Stimulated activated CD4-positive, alpha-beta T cell treated with anti-CD3 and anti-CD28 coated beads, Interleukin-12 subunit alpha, Interleukin-12 subunit beta, amount 100 ng/mL, for 24 hours (primary cell): Measurements from ENCODE around the gene NCOA3.
"Not testable (repeated sequence)": the region's sequence is repeated elsewhere in the genome, so short reads cannot be mapped to it uniquely, and the experiment has no call there.

Experiments
- DNase-seq, 2 experiments: peaks; one replicate each; pipeline ENCODE4 v3.0.0-alpha.2; 2020; ENCODE audit warnings: low read depth in 2 of 2

The NCOA3 gene

GRCh38 chr20:47468290-47469050, 33.2 kb upstream of the NCOA3 start:
- DNase-seq: no peak

DNA sequence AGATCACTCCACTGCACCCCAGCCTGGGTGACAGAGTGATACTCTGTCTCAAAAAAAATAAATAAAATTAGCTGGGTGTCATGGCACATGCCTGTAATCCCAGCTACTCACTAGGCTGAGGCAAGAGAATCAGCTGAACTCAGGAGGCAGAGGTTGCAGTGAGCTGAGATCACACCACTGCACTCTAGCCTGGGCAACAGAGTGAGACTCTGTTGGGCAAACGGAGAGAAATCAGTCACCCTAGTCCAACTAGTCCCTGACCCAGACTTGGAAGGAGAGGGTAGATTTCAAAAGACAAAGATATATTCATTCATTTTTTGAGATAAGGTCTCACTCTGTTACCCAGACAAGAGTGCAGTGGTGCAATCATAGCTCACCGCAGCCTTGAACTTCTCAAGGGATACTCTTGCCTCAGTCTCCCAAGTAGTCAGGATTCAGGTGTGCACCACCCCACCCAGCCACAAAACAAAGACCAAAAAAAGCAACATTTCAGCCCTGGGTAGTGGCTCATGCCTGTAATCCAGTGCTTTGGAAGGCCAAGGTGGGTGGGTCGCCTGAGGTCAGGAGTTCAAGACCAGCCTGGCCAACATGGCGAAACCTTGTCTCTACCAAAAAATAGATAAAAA, 26.2 kb upstream of the NCOA3 start:
- no peak for DNase-seq

- DNase-seq: no peak
These were observed 25.2 kb upstream of the NCOA3 start for GRCh38 chr20:47476452-47476851.

DNA sequence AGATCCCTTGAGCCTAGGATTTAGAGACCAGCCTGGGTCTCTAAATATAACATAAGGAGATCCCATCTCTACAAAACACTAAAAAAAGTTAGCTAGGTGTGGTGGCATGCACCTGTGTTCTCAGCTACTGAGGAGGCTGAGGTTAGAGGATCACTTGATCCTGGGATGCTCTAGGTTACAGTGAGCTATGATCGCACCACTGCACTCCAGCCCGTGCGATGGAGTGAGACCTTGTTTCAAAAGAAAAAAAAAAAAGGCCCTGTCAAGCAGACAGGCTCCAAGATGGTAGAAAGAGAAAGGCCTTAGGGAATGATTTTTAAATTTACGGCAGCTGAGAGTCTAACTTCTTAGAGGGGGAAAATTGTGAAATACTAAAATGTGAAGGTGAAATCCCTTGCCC, 22.6 kb upstream of the NCOA3 start:
- DNase-seq: no peak

DNA sequence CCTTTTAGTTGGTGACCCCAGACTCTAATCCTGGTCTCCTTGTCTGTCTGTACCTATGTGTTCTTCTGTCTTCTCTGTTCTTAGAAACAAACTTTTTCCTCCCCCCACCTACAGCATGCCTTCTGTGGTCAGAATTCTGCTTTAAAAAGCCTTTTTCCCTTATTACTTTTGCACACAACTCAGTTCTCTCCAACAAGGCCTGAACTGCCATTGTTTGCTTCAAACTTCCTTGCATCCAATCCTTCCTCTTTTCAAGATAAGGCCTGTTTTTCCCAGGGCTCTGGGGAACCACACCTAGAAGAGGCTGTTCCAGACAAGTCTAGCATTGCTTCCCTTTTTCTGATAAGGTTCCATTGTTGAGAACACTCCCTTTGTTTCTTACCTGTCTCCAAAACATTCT, 22.2 kb upstream of the NCOA3 start:
- no peak for DNase-seq

DNA sequence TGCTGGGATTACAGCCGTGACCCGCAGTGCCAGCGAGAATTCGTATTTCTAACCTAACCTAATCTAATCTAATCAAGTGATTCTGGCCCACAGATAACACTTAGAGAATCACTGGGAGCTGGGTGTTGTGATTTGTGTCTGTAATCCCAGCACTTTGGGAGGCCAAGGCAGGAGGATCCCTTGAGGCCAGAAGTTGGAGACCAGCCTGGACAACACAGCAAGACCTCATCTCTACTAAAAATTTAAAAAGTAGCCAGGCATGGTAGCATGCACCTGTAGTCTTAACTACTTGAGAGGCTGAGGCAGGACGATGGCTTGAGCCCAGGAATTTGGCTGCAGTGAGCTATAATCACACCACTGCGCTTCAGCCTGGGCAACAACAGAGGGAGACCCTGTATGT, 21.4 kb upstream of the NCOA3 start:
- DNase-seq: no peak

DNA sequence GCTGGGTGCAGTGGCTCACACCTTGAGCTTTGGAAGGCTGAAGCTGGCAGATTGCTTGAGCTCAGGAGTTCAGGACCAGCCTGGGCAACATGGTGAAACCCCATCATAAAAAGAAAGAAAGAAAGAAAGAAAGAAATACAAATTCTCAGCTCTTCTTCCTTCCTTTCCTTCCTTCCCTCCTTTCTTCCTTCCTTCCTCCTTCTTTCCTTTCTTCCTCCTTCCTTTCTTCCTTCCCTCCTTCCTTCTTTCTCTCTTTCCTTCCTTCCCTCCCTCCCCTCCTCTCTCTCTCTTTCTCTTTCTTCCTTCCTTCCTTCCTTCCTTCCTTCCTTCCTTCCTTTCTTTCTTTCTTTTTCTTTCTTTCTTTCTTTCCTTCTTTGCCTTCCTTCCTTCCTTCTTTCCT, 21.0 kb upstream of the NCOA3 start:
- DNase-seq: no peak

DNA sequence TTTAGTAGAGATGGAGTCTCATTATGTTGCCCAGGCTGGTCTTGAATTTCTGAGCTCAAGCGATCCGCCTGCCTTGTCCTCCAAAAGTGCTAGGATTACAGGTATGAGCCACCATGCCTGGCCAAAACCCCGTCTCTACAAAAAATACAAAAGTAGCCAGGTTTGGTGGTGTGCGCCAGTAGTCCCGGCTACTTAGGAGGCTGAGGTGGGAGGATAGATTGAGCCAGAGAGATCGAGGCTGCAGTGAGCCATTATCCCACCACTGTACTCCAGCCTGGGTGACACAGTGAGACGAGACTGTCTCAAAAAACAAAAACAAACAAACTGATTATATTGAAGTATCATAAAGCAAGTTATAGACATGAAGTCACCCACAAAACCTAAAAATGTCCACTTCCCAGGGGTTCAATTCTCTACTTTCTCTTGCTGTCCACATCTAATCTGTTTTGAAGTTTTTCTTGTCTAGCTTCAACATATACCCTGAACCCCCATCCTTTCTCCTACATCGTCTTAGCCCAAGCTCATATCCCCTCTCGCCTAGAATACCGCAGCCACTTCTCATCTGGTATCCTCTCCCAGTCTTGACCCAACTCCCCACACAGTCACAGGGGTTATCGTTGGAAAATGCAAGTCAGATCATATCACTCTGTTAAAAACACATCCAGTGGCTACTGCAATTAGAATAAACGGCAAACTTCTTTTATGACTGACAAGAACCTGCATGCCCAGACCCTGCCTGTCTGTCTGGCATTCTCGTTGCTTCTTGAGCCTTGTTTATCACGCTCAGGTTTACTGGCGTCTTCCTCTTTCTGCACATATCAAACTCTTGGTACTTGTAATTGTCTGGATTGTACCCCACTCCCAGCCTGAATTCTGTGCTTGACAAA, 20.1 kb upstream of the NCOA3 start:
- DNase-seq: no peak

DNA sequence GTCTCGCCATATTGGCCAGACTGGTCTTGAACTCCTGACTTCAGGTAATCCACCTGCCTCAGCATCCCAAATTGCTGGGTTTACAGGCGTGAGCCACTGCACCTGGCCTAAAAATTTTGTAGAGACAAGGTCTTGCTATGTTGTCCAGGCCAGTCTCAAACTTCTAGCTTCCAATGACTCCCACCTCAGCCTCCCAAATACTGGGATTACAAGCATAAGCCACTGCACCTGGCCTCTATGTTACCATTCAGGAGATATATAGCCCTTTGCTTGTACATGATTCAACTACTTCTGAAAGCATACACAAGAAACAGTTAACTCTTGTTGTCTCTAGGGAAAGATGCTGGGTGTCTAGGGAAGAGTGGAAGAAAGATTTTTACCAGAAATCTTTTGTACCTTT, 19.0 kb upstream of the NCOA3 start:
- no peak for DNase-seq

DNA sequence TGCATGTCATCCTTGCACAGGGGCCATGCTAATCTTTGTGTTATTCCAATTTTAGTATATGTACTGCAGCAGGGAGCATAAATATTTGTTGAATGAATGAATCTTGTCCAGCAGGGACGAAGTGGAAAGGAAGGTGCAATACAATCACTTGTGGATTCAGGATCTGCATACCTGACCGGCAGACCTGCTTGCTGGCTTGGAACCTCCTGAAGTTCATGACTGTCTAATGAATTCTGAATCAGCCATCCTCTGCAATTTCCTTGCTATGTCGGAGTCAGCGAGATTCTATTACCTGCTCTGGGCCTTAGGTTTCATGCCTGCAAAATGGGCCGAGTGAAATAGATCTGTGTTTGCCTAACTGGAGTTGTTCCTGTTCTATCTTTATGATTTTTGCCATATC, 17.4 kb upstream of the NCOA3 start:
- no peak for DNase-seq

DNA sequence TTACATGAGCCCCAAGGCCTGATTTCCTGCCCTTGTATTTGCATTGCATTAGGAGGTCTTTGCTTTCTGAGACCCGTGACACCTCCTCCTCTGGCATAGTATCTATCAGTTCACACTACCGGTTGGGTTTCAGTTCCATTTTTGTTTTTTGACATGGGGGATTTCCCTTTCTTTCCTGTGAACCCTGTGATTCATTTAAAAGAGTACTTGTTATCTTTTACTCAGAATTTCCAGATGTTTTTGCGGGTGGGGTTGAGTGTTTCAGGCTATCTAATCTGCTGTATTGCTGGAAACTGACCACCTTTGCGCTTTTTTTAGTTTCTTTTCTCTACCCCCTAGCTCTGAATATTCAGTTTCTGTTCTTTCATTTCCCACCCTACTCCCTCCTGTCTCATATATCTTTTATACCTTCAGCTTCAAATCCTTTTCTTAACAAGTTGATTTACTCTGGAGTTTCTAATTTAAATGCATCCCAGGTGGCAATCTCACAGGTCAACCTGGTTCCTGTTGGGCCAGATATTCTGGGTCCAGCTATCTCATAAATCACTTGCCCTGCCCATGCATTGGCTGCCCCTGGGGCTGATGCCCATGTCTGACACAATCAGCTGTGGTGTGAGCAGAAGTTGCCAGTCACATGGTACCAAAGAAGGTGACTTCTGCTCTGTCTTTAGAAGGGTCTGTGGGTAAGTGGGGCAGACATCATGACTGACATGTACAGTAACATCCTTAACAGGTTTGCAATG, 14.3 kb upstream of the NCOA3 start:
- DNase-seq: peak in 1 of 2 experiments; percentile 49

DNA sequence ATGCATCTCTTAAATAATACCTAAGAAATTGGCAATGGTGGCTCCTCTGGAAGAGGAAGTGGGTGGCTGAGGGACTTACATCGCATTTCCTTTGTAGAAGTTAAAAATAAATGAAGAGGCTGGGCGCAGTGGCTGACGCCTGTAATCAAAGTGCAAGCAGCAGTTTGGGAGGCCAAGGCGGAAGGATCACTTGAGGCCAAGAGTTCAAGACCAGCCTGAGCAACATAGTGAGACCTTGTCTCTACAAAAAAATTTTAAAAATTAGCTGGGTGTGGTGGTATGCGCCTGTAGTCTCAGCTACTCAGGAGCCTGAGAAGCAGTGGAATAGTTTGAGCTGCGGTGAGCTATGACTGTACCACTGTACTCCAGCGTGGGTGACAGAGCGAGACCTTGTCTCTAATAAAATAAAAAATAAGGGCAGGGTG, 12.2 kb upstream of the NCOA3 start:
- DNase-seq: no peak

GRCh38 chr20:47490795-47491194, 10.9 kb upstream of the NCOA3 start:
- DNase-seq: no peak

- no peak for DNase-seq
These were observed 9.4 kb upstream of the NCOA3 start for GRCh38 chr20:47492284-47492683.

DNA sequence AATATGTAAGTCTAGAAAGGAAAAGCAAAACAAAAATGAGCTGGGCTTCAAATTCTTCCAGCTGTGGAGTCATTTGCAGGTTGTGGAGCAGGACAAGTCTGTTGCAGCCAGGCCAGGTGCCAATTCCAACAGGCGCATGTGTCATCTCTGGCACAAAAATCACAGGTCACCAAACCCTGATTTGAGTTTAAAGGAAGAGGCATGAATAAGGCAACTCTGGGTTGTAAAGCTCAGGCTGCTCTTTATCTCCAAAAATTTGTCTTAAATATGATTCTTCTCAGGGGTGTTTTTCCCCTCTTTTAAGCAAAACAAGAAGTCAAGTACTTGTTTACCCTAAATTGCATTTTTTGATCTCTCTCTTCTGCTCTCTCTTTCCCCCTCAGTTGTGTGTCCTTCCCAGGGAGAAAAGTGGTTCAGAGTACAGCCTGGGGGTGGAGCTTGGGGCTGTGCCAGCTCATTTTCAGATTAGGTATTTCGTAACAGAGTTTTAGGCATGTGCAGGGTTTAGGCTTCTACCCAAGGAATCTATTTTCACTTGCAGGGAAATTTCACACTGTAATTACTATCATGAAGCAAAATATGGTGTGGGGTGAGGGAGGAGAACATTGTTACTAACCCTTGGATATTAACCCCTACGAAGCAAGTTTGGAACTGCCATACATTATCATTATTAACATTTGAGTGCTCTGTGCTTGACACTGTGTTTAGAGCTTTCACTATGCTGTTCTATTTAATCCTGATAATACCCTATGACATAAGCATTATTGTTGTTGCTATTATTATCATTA, 8.3 kb upstream of the NCOA3 start:
- DNase-seq: peak in 1 of 2 experiments; percentile 60

- no peak for DNase-seq
These were observed 7.8 kb upstream of the NCOA3 start for GRCh38 chr20:47493963-47494293.

GRCh38 chr20:47494606-47495005, 7.1 kb upstream of the NCOA3 start:
- not testable (repeated sequence) for DNase-seq

DNA sequence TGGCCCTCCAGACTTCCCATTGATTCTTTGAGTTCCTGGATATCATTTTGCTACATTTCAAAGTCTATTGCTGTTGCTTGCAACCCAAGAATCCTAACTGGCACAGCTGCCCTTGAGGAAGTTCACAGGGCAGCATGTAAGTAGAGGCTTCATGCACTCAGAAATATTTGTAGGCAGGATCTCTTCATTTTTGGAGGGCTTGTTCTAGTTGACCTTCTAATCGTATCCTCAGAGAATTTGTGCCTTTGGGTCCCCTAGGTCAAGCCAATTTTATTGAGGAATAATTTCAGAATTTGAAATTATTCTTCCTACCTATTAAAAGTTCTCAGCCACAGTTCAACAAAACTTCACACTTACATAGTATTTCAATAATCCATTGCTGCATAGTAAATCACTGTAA, 5.6 kb upstream of the NCOA3 start:
- DNase-seq: no peak

DNA sequence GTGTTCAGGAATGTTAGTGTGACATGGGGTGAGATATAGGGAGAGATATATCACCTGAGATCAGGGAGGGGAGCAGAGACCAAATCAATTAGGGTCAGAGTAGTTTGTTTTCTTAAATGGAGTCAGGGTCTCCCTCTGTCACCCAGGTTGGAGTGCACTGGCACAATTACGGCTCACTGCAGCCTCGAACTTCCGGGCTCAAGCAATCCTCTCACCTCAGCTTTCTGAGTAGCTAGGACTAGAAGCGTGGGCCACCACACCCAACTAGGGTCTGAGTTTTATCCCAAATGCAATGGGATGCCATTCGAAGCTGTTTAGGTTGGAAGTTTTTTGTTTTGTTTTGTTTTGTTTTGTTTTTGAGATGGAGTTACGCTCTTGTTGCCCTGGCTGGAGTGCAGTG, 3.1 kb upstream of the NCOA3 start:
- DNase-seq: no peak

DNA sequence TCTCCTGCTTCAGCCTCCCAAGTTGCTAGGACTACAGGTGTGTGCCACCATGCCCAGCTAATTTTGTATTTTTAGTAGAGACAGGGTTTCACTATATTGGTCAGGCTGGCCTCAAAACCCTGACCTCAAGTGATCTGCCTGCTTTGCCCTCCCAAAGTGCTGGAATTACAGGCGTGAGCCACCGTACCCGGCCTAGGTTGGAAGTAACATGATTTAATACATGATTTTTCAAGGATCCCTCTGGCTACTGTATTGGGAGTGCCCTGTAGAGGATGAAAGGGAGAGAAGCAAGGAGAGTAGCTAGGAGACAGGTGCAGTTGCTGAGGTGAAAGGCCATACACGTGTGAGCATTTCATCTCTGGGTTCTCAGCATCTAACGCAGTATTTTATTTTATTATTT, 2.6 kb upstream of the NCOA3 start:
- DNase-seq: no peak

DNA sequence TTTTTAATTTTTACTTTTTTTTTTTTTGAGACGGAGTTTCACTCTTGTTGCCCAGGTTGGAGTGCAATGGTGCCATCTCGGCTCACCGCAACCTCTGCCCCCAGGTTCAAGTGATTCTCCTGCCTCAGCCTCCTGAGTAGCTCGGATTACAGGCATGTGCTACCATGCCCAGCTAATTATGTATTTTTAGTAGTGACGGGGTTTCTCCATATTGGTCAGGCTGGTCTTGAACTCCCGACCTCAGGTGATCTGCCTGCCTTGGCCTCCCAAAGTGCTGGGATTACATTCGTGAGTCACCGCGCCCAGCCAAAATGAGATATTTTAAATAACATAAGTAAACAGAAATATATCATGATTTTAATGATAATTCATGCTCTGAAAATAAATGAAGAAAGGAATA, 1.6 kb upstream of the NCOA3 start:
- not testable (repeated sequence) for DNase-seq
